ENCODE data around the gene ZDHHC14.

- no peak for TF ChIP-seq CTCF (IDR thresholded peaks at IDR 0.05)
- TF ChIP-seq POLR2A (IDR thresholded peaks at IDR 0.05) = no peak
- no peak for TF ChIP-seq EP300 (IDR thresholded peaks at IDR 0.05)
These were observed 165.3 kb downstream of the ZDHHC14 start for GRCh38 chr6:157546321-157546720.

All from ovary (tissue), 3 donors.